Panc1 (cell line): Measurements from ENCODE around the gene KRT4. TPM values are rescaled to one million over a fixed set of nuclear protein-coding genes. Genes with fewer than 3 reads are reported as not detected.

ENCODE experiments used
- ATAC-seq: fragments of 200-7000 bp; cut with Tn5 transposase; 2 replicates; pipeline ENCODE4 v1.9.1; 2020; ENCODE audit warnings: mild to moderate bottlenecking, moderate library complexity
- BruUV-seq: library from RNA; stranded (reverse); fragments of 400-500 nt; replicated peaks from 2 replicates; lab custom pipeline; 2021; lab: Mats Ljungman, UMichigan
- CTCF ChIA-PET: fragments of 300-600 bp; sonication (Branson Sonifier 250); formaldehyde crosslinking; loops from one replicate; lab custom pipeline; 2022; ENCODE audit warnings: antibody characterized with exemption; lab: Charles Lee
- POLR2A ChIA-PET: fragments of 300-600 bp; sonication (Branson Sonifier 250); formaldehyde crosslinking; loops from one replicate; lab custom pipeline; 2022; ENCODE audit warnings: antibody characterized with exemption; lab: Charles Lee
- DNase-seq: peaks from one replicate; pipeline ENCODE4 v3.0.0-alpha.2; 2010; ENCODE audit warnings: low read depth, low spot score
- H3K27ac ChIP-seq: 2 replicates; pipeline ENCODE4 v1.5.1; 2011; ENCODE audit warnings: mild to moderate bottlenecking, low read length, inconsistent platforms
- H3K27me3 ChIP-seq: fragments of 200-500 bp; sonication (Bioruptor generic); 2 replicates; pipeline ENCODE4 v1.6.0; 2014; ENCODE audit warnings: low read length, inconsistent platforms; ENCODE audit not compliant: control insufficient read depth, insufficient read depth
- H3K36me3 ChIP-seq: fragments of 200-500 bp; sonication (Bioruptor generic); 2 replicates; pipeline ENCODE4 v1.5.1; 2014; ENCODE audit warnings: inconsistent platforms, mild to moderate bottlenecking, low read length, moderate library complexity; ENCODE audit not compliant: control insufficient read depth, insufficient read depth
- H3K4me1 ChIP-seq: 2 replicates; pipeline ENCODE4 v1.5.1; 2011; ENCODE audit warnings: inconsistent platforms, mild to moderate bottlenecking, low read length, moderate library complexity; ENCODE audit not compliant: control insufficient read depth, insufficient read depth
- H3K4me3 ChIP-seq, 2 experiments: 2 replicates each; pipeline ENCODE4 v1.5.1; 2011 to 2012; ENCODE audit warnings: low read depth in 2 of 2, low read length in 2 of 2, mild to moderate bottlenecking in 2 of 2, inconsistent platforms in 1 of 2, moderate library complexity in 1 of 2
- H3K9me3 ChIP-seq: fragments of 200-500 bp; sonication (Bioruptor generic); 2 replicates; pipeline ENCODE4 v1.5.1; 2014; ENCODE audit warnings: low read depth, mild to moderate bottlenecking, inconsistent platforms, low read length, moderate library complexity; ENCODE audit not compliant: control insufficient read depth, insufficient read depth
- CTCF ChIP-seq: fragments of 450-650 bp; IDR thresholded peaks from 2 replicates; pipeline ENCODE4 v1.5.1; 2017; ENCODE audit warnings: mild to moderate bottlenecking
- POLR2AphosphoS5 ChIP-seq: IDR thresholded peaks from 2 replicates; pipeline ENCODE4 v1.6.1; 2012; ENCODE audit warnings: mild to moderate bottlenecking, low read depth, low read length, moderate library complexity
- REST ChIP-seq, 2 experiments: IDR thresholded peaks; 2 replicates each; pipeline ENCODE4 v1.6.1; 2011 to 2012; ENCODE audit warnings: low read depth in 2 of 2, control low read depth in 1 of 2, low read length in 1 of 2, mild to moderate bottlenecking in 1 of 2, moderate library complexity in 1 of 2; ENCODE audit not compliant: insufficient read depth in 1 of 2
- SIN3A ChIP-seq: IDR thresholded peaks from 2 replicates; pipeline ENCODE4 v1.6.1; 2012; ENCODE audit warnings: low read depth, mild to moderate bottlenecking, low read length, moderate library complexity, borderline replicate concordance; ENCODE audit not compliant: insufficient read depth
- TCF7L2 ChIP-seq: IDR thresholded peaks from 2 replicates; pipeline ENCODE4 v1.6.1; 2011; ENCODE audit warnings: mild to moderate bottlenecking, low read depth, low read length, inconsistent platforms
- in situ Hi-C: cut with HindIII; loops from 2 replicates; pipeline ENCODE4 v1.10.0; 2016; ENCODE audit warnings: low sequenced_read_pairs, low pct_unique_long_range_greater_than_20kb
- intact Hi-C: fragments of 100-400 bp; cut with micrococcal nuclease; formaldehyde crosslinking; loops from one replicate; pipeline ENCODE4 v1.10.0; 2022; ENCODE audit not compliant: unreplicated experiment
- total RNA-seq: library from RNA; stranded (reverse); gene quantifications from one replicate; pipeline ENCODE4 v1.2.1, GENCODE V29; 2021; ENCODE audit not compliant: unreplicated experiment

KRT4 gene
- total RNA-seq, 1 experiment from 2014 or later: 0.15 TPM

DNA sequence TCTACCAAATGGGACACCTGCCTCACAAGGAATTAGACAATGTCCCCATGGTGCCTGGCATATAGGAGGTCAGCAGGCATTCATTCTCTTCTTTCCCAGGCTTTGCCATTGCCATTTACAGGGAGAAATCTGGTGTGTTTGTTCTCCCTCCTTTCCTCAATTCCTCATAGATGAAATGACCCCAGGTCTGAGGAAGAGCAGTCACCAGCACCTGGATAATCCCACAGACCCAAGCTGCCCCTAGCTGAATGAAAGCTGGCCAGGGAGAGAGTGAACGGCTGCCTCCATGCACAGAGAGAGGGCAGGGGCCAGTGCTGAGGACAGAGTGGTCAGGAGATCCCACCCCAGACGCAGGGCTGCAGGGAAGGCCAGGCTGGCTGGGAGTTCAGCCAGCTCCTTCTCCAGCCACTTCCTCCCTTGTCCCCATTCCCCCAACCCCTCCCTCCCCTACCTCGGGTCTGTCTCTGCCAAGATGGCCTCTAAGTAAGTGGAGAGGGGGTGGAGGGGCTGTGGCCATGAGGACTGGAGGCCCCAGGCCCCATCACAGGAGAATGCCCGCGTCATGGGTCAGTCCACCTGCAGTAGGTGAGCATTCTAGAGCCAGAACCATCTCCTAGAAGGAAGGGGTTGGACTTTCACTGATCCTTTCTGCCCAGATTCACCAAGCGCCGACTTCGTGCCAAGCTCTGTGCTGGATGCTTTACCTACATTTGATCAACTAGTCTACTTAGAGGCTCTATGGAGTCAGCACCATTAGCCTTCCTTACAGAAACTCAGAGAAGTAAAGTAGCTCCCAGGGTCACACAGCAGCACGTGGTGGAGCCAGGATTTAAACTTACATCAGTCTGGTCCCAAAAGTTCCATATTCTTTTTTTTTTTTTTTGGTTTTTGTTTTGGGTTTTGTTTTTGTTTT, 2.0 kb upstream of the KRT4 start:
- intact Hi-C loops: no loop called here
- BruUV-seq: no TSS peak
- no peak for TF ChIP-seq CTCF
- TF ChIP-seq SIN3A: no peak
- TF ChIP-seq TCF7L2: no peak
- no peak for TF ChIP-seq POLR2AphosphoS5
- TF ChIP-seq REST (IDR thresholded peaks at IDR 0.05; ENCODE audit: insufficient read depth in 1 of 2, low read depth in 2 of 2, low read length in 1 of 2): no peak
- Histone ChIP-seq H3K4me1 (peaks cover 5% of the 10 kb centered on the region; the same call in 1 of the 2 replicates), H3K9me3 (no peaks in the 10 kb centered on the region), H3K27ac (no peak overlapping the region), H3K27me3 (peaks cover 2% of the 10 kb centered on the region; the same call in 1 of the 2 replicates), H3K36me3 (no peaks in the 10 kb centered on the region), H3K4me3 (no peak overlapping the region)
- ChIA-PET CTCF (no interaction called here), POLR2A (no interaction called here)
- in situ Hi-C loops: no loop called here
- ATAC-seq: no peak
- no peak for DNase-seq

DNA sequence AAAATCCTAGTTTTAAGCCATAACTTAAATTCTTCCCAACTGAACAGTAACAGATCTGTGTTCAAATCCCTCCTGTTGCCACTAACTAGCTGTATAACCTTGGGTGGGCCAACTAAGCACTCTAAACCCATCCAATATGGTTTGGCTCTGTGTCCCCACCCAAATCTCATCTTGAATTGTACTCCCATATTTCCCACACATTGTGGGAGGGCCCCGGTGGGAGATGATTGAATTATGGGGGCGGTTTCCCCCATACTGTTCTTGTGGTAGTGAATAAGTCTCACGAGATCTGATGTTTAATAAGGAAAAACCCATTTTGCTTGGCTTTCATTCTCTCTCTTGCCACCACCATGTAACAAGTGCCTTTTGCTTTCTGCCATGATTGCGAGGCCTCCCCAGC, 1.2 kb upstream of the KRT4 start:
- no peaks in the 10 kb centered on the region for H3K9me3 ChIP-seq
- H3K4me3 ChIP-seq: no peak overlapping the region
- TF ChIP-seq POLR2AphosphoS5 (no peak), CTCF (no peak), TCF7L2 (no peak), SIN3A (no peak), REST (IDR thresholded peaks at IDR 0.05; ENCODE audit: insufficient read depth in 1 of 2, low read depth in 2 of 2, low read length in 1 of 2) (no peak)
- H3K4me1 ChIP-seq: peaks cover 5% of the 10 kb centered on the region; the same call in 1 of the 2 replicates
- no peaks in the 10 kb centered on the region for H3K36me3 ChIP-seq
- DNase-seq (no peak), ATAC-seq (no peak)
- ChIA-PET POLR2A (interaction anchor here (0.5 kb wide), 1 partner anchor 141 kb away, joined by 3 read pairs; no protein-coding TSS in a partner anchor), CTCF (no interaction called here)
- intact Hi-C loops (no loop called here), in situ Hi-C loops (no loop called here)
- no peak overlapping the region for H3K27ac ChIP-seq
- no TSS peak for BruUV-seq
- H3K27me3 ChIP-seq: peaks cover 2% of the 10 kb centered on the region; the same call in 1 of the 2 replicates
